Frontal cortex (tissue), 4 donors: ENCODE measurements around the gene ZCCHC24. TPM values are rescaled to one million over a fixed set of nuclear protein-coding genes. Genes with fewer than 3 reads are reported as not detected.

Source experiments
- DNase-seq, 2 donors: peaks; one replicate each; pipeline ENCODE4 v3.0.0; 2012; ENCODE audit warnings: low spot score in 2 of 2
- FAIRE-seq: peaks from 2 replicates; lab custom pipeline; 2012; peaks lifted over from hg19 to GRCh38; lab: Jason Lieb, UNC
- total RNA-seq: library from RNA; depleted of rRNA; stranded (reverse); fragments of >200 nt; gene quantifications from one replicate; pipeline ENCODE4 v1.2.3, GENCODE V29; 2014
- donor health status: control.
- donor health status: control.
- donor health status: control.

ZCCHC24 gene
- total RNA-seq, 1 donor from 2014 or later, result 4.1 TPM

GRCh38 chr10:79352035-79352877 is 93.2 kb downstream of the ZCCHC24 start:
- DNase-seq (no peak), FAIRE-seq (no peak)

- FAIRE-seq (no peak), DNase-seq (no peak)
Measured at GRCh38 chr10:79351332-79351731, 94.1 kb downstream of the ZCCHC24 start.

- no peak for DNase-seq
Measured at GRCh38 chr10:79350407-79351154, 94.8 kb downstream of the ZCCHC24 start.

GRCh38 chr10:79349766-79350406 is 95.5 kb downstream of the ZCCHC24 start:
- FAIRE-seq (no peak), DNase-seq (no peak)

More at GRCh38 chr10:79350407-79351154, 94.8 kb downstream of the ZCCHC24 start:
- FAIRE-seq, result no peak

GRCh38 chr10:79349072-79349491 is 96.3 kb downstream of the ZCCHC24 start:
- DNase-seq (no peak), FAIRE-seq (no peak)

- no peak for FAIRE-seq
- DNase-seq, result no peak
Measured at GRCh38 chr10:79348640-79348988, 96.8 kb downstream of the ZCCHC24 start.

- FAIRE-seq (no peak), DNase-seq (peak in 1 of 2 donors; percentile 63)
Measured at GRCh38 chr10:79347894-79348639, 97.4 kb downstream of the ZCCHC24 start.

- FAIRE-seq, result no peak
Measured at GRCh38 chr10:79347226-79347893, 98.1 kb downstream of the ZCCHC24 start, which contains the start of gene PPIF. PPIF (plus strand) TSS chr10:79347469; CDS start chr10:79347549, 80 bp downstream.

GRCh38 chr10:79346388-79347225 is 98.8 kb downstream of the ZCCHC24 start:
- DNase-seq, result no peak
- no peak for FAIRE-seq

More at GRCh38 chr10:79347226-79347893, 98.1 kb downstream of the ZCCHC24 start, which contains the start of gene PPIF:
- peak; percentile 91 to 95 for DNase-seq

- FAIRE-seq (no peak), DNase-seq (no peak)
Measured at GRCh38 chr10:79346012-79346340, 99.4 kb downstream of the ZCCHC24 start.

GRCh38 chr10:79345241-79346011 is 100.0 kb downstream of the ZCCHC24 start:
- no peak for FAIRE-seq
- no peak for DNase-seq

GRCh38 chr10:79344502-79345195 is 100.8 kb downstream of the ZCCHC24 start:
- no peak for FAIRE-seq
- DNase-seq, result no peak

- DNase-seq, result no peak
- FAIRE-seq, result no peak
Measured at GRCh38 chr10:79342811-79343561, 102.4 kb downstream of the ZCCHC24 start.

GRCh38 chr10:79342295-79342761 is 103.1 kb downstream of the ZCCHC24 start:
- no peak for DNase-seq
- no peak for FAIRE-seq

GRCh38 chr10:79340646-79341244 is 104.7 kb downstream of the ZCCHC24 start:
- FAIRE-seq, result no peak
- no peak for DNase-seq

GRCh38 chr10:79339266-79339665 is 106.2 kb downstream of the ZCCHC24 start:
- no peak for FAIRE-seq
- DNase-seq, result no peak
